Fibroblast of the aortic adventitia (primary cell): ENCODE data around the gene ARL8B. TPM values are rescaled to one million over a fixed set of nuclear protein-coding genes. Genes with fewer than 3 reads are reported as not detected.

Source experiments
- DNase-seq: peaks from one replicate; pipeline ENCODE4 v3.0.0-alpha.2; 2010; ENCODE audit warnings: low read depth
- H3K4me3 ChIP-seq: 2 replicates; pipeline ENCODE4 v1.5.1; 2011; ENCODE audit warnings: low read depth, mild to moderate bottlenecking, control low read depth, low read length, moderate library complexity
- CTCF ChIP-seq: IDR thresholded peaks from 2 replicates; pipeline ENCODE4 v1.5.1; 2011; ENCODE audit warnings: mild to moderate bottlenecking, low read length, control low read depth, inconsistent platforms; ENCODE audit not compliant: insufficient read depth
- total RNA-seq: library from RNA; depleted of rRNA; stranded (reverse); fragments of >200 nt; gene quantifications from 2 replicates; pipeline ENCODE4 v1.2.3, GENCODE V29; 2012; ENCODE audit warnings: low replicate concordance

The ARL8B gene
- total RNA-seq, 1 donor: 89.0 TPM

- no peak for TF ChIP-seq CTCF
- DNase-seq: no peak
- H3K4me3 ChIP-seq: no peak overlapping the region
Observed at GRCh38 chr3:5185093-5185673, 63.1 kb downstream of the ARL8B start.

- TF ChIP-seq CTCF: no peak
- DNase-seq: no peak
- peak overlapping the region; percentile 65 for H3K4me3 ChIP-seq
Observed at GRCh38 chr3:5186089-5186857, 64.2 kb downstream of the ARL8B start.

GRCh38 chr3:5186858-5187155 lies 64.7 kb downstream of the ARL8B start:
- DNase-seq: peak; percentile 58
- no peak for TF ChIP-seq CTCF
- peak overlapping the region; percentile 65 for H3K4me3 ChIP-seq

- DNase-seq: peak; percentile 92
- no peak for TF ChIP-seq CTCF
- H3K4me3 ChIP-seq: peak within 1 kb of the TSS; percentile 94
Observed at GRCh38 chr3:5187156-5187919, 65.2 kb downstream of the ARL8B start, which contains the start of gene EDEM1. TSS of gene EDEM1 (plus strand) at chr3:5187707. CDS start at chr3:5187806, 99 bp downstream.

- no peak for DNase-seq
- peak overlapping the region; percentile 94 for H3K4me3 ChIP-seq
- TF ChIP-seq CTCF: no peak
Observed at GRCh38 chr3:5187920-5188418, 65.9 kb downstream of the ARL8B start.

- TF ChIP-seq CTCF: no peak
- peak; percentile 42 for DNase-seq
- peak overlapping the region; percentile 94 for H3K4me3 ChIP-seq
Observed at GRCh38 chr3:5188419-5189221, 66.5 kb downstream of the ARL8B start.
